Measurements from ENCODE around the gene YIF1A.

YIF1A gene

GRCh38 chr11:66336234-66337102, 47.5 kb upstream of the YIF1A start, which contains the start of gene RIN1 (continued):
- TF ChIP-seq ZXDB (tag by site-specific recombination; IDR thresholded peaks at IDR 0.05) (0 out of 2 replicates have a peak, but pooled peaks have one; percentile 23), FEZF1 (tag by site-specific recombination; IDR thresholded peaks at IDR 0.05) (no peak), YY2 (tag by site-specific recombination; IDR thresholded peaks at IDR 0.05) (no peak), ZFHX2 (tag by site-specific recombination; conservative IDR thresholded peaks at IDR 0.05) (peak; percentile 88), ZNF266 (tag by site-specific recombination; IDR thresholded peaks at IDR 0.05; ENCODE audit: low read depth) (no peak), ZNF529 (tag by site-specific recombination; IDR thresholded peaks at IDR 0.05; ENCODE audit: insufficient replicate concordance) (no peak), ZNF335 (tag by site-specific recombination; conservative IDR thresholded peaks at IDR 0.05) (no peak), TCF7L2 (IDR thresholded peaks at IDR 0.05; ENCODE audit: borderline replicate concordance, low read depth, low read length) (no peak), ZNF624 (tag by site-specific recombination; IDR thresholded peaks at IDR 0.05) (no peak), ZIC2 (tag by site-specific recombination; IDR thresholded peaks at IDR 0.05) (no peak), SP2 (tag by site-specific recombination; IDR thresholded peaks at IDR 0.05) (peak; percentile 21; the same call in 1 of the 2 replicates), ZNF544 (tag by site-specific recombination; IDR thresholded peaks at IDR 0.05) (no peak), EGR2 (tag by site-specific recombination; IDR thresholded peaks at IDR 0.05; ENCODE audit: low read depth) (peak; percentile 62), ZNF518A (tag by site-specific recombination; conservative IDR thresholded peaks at IDR 0.05; ENCODE audit: low read depth) (no peak), ZBTB49 (tag by site-specific recombination; IDR thresholded peaks at IDR 0.05; ENCODE audit: low read depth) (no peak), KLF9 (tag by site-specific recombination; IDR thresholded peaks at IDR 0.05; ENCODE audit: low read depth) (peak; percentile 27; the same call in 1 of the 2 replicates), ZNF18 (tag by site-specific recombination; IDR thresholded peaks at IDR 0.05) (no peak), ZNF654 (tag by site-specific recombination; IDR thresholded peaks at IDR 0.05; ENCODE audit: low read depth) (peak; percentile 19; the same call in 1 of the 2 replicates), ZNF548 (tag by site-specific recombination; IDR thresholded peaks at IDR 0.05) (no peak), ZNF221 (tag by site-specific recombination; IDR thresholded peaks at IDR 0.05; ENCODE audit: borderline replicate concordance) (no peak), ZSCAN5A (tag by site-specific recombination; IDR thresholded peaks at IDR 0.05) (no peak), ZNF148 (tag by site-specific recombination; IDR thresholded peaks at IDR 0.05; ENCODE audit: borderline replicate concordance) (no peak), ZNF701 (tag by site-specific recombination; IDR thresholded peaks at IDR 0.05) (no peak), ZNF837 (tag by site-specific recombination; IDR thresholded peaks at IDR 0.05) (no peak), SP7 (tag by site-specific recombination; IDR thresholded peaks at IDR 0.05) (no peak), ZNF223 (tag by site-specific recombination; IDR thresholded peaks at IDR 0.05) (no peak), GLI4 (tag by site-specific recombination; IDR thresholded peaks at IDR 0.05) (no peak)

Data from HEK293 (cell line).